Measurements from ENCODE around the gene LCE3D.

- TF ChIP-seq POLR2AphosphoS5 (IDR thresholded peaks at IDR 0.05) (no peak), CTCF (IDR thresholded peaks at IDR 0.05) (no peak)
Observed at GRCh38 chr1:152546704-152547103, 33.6 kb downstream of the LCE3D start.
